ENCODE results near the gene BRINP1.
"Not testable (repeated sequence)": the region's sequence is repeated elsewhere in the genome, so short reads cannot be mapped to it uniquely, and the experiment has no call there.

The BRINP1 gene

DNA sequence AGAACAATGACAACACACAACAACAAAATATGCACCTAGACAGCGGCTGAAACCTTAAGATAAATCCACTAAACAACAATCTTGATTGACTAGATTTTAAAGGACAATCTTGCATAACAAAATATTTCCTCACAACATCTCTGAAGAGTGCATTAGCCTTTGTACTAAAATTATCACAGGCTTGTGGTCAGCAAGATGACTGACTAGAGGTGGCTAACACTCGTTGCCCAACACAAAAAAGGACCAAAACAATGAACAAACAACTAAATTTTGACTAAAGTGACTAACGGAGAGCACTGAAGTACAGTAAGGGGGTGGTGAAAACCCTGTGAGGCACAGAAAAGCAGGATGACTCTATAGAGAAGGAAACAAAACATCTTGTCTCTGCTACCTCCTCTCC lies 183.9 kb downstream of the BRINP1 start:
- DNase-seq, result no peak

DNA sequence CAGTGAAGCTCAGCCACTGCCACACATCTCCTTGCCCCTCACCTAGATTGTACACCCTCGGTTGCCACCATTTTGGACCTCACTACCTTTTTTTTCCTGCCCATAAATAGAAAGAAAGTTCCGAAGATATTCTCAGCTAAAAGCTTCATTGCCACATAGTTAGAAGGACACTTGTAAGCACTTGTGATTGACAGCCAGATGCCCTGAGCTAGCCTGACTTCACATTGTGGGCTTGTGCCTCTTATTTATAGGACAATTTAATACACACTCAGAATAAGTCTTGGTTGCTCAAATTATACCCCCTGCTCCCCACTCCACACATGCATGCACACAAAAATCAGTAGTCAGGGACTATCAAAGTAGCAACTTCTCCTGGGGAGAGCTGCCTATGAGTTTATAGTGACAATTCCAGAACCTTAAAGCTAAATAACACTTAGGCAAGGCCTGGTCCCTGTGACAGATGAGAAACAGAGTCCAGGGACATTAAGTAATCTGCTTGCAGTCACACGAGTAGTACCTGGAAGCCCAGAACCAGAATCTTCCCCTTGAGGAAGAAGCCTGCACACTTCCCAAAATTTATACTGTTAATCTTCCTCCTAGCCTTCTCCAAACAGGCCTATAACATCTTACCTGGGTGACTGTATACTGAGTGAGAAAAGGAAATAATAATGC lies 184.8 kb downstream of the BRINP1 start:
- no peak for DNase-seq

DNA sequence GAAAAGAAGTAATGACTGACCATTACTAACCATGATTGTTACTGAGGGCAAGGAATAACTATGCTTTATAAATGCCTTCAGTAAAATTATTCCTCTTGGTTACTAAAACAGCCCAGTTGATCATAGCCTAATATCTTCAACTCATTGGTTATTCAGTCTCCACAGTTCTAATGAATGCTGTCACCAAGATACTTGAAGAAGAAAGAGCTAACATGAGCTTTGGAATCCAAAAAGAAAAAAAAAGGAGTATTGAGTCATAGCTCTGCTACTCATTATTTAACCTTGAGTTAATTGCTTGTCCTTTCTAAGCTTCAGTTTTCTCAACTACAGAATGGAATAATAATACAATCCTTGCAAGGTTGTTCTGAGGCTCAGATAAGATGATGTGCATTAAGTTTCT lies 187.7 kb downstream of the BRINP1 start:
- no peak for DNase-seq

DNA sequence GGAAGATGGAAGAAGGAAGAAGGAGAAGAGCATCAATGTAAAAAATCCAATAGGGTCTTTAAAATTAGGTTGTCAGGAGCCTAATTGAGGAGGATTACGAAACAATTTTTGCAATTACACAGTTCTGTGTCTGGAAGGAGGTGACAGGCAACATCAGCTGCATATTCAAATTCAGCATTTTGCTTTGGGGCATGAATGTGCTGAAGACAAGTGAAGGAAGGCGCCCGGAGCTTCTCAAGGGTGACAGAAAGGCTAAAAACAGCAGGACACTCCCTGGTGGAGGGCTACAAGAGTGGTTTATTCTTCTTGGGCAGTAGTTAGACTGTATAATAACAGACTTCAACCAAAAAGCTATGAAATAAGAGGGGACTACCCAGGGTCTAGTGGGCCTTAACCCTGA lies 188.3 kb downstream of the BRINP1 start:
- no peak for DNase-seq

DNA sequence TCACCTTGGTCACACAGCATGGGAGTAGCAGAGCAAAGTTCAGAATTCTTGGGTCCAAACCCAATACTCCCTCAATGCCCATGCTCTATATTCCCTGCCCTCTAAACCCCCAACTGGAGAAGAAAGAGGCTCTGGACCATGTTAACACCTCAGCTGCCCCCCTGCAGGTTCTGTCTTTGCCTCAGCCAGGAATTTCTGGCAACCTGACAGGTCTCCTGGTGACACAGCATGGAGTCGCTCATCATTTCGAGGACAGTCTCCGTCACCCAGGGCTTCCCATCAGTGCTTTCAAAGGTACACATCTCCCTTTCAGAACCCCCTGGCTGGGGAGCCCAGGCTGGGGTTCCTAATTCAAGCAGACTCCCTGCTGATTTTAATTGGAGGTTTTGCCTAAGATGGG lies 189.5 kb downstream of the BRINP1 start:
- DNase-seq, result no peak

DNA sequence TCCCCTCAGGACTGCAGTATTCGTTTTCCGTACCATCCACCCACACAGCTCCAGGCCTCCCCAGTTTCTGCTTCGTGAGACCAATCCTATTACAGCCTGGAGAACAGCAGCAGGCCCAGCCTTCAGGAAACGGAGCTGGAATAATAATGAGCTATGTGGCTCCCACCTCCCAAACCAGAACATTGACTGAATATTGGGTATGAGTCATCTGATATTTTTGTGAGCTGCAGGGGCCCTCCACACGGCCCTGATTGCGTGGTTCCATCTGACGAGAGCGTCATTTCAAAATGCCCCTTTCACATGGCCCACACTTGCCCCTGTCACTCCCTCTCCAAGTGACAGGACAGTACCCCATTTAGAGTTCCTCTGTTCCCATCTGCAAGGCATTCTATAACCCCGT lies 192.0 kb downstream of the BRINP1 start:
- no peak for DNase-seq

DNA sequence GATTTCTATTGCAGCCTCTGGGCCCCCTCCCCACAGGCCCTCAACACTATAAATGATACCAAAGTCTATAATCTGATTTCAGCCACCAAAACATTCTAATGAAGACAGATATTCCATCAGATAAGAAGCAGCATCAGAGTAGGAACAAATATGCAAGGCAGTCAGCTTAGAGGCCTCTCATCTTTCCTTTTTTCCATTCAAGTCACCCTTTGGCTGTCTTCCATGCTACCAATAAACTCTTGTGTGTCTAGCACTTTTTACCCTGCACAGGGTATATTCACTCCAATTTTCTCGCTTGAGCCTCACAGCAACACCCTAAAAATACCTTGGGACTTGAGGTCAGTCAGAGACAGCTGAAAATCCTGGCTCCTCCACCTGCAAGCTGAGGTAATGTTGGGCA lies 193.7 kb downstream of the BRINP1 start:
- DNase-seq, result no peak

DNA sequence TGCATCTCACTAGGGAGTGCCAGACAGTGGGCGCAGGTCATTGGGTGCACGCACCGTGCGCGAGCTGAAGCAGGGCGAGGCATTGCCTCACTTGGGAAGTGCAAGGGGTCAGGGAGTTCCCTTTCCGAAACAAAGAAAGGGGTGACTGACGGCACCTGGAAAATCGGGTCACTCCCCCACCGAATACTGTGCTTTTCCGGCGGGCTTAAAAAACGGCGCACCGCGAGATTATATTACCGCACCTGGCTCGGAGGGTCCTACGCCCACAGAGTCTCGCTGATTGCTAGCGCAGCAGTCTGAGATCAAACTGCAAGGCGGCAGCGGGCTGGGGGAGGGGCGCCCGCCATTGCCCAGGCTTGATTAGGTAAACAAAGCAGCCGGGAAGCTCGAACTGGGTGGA lies 200.0 kb downstream of the BRINP1 start:
- not testable (repeated sequence) for DNase-seq

DNA sequence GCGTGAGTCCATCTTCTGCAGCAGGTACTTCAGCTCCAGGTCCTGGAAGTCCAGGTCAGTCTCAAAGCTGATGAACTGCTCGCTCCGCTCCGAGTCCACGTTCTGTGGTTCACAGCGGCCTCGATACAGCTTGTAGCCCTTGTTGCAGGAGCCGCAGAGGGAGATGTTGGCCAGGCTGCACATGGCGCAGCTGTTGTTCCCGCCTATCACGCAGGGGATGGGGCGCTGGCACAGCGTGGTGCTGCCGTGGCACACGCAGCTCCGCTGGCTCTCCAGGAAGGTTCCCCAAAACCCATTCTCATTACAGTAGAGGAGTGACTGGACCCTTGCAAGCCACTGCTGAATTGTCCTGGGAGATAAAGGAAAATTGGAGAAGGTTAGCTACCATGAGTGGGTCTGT lies 201.4 kb downstream of the BRINP1 start:
- no peak for DNase-seq

DNA sequence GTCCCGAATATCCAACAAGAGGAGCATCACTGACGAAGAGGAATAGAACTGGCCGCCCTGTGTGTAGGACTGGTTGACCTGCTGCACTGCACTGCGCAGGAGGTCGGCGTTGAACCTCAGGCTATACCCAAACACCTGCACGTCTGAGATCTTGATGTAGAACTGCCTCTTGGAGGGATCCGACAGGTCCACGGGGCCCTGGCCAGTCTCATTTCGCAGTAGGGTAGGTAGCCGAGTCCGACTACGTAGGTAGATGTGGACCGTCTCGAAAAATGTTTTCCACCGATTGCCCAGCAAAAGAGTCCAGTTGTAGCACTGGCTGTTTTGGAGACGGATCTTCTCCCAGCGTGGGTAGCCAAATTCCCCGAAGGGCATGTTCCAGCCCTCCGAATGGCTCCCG lies 202.0 kb downstream of the BRINP1 start:
- no peak for DNase-seq

DNA sequence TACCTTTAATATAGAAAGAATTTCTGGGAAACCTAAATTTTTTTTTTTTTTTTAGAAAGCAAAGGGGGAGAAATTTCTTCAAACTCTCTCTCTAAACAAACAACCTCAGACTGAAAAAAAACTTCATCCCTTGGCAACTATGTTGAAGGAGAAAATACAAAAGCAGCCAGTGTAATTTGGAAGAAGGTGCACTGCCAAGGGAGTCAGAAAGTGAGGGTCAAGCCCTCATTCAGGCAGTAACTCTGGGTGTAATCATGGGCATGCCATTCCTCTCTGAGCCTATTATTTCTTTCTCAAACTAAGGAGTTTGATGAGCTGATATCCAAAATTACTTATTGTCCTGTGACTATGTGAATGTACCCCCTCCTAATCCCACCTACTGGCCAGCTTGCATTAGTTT lies 203.1 kb downstream of the BRINP1 start:
- DNase-seq, result no peak

DNA sequence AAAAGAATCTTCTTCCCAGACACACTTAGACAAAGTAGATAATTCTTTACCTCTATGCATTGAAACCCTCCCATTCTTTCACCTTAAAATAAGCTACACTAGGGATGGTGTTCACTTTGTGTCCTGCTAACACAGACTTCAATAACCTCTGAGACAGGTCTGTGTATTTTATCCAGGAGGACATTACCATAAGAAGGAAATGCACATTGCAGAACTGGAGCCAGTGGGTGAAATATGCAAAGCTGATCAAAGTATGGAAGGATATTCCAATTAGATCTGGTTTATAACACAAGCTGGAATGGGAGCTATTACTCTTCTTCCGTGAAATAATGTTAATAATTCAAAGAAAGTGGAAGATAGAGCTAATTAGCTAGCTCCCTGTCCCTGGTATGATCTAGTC lies 204.1 kb downstream of the BRINP1 start:
- no peak for DNase-seq

DNA sequence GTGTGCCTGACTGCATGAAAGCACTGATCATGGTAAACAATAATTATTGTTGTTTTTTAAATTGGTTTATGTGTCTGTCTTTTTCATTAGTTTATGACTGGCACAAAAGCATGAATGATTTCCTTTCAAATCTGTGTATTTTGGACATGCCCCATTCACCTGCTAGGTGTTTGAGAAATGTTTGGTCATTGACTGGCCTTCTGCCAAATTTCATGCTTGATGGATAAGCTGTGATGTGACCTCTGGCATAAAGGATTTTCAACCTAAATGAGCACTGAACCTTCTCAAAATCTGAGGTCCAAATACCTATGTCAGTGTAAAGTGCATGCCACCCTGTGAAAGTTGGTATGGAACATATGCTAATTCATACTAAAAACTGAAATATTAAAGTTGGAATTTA lies 204.5 kb downstream of the BRINP1 start:
- DNase-seq, result no peak

DNA sequence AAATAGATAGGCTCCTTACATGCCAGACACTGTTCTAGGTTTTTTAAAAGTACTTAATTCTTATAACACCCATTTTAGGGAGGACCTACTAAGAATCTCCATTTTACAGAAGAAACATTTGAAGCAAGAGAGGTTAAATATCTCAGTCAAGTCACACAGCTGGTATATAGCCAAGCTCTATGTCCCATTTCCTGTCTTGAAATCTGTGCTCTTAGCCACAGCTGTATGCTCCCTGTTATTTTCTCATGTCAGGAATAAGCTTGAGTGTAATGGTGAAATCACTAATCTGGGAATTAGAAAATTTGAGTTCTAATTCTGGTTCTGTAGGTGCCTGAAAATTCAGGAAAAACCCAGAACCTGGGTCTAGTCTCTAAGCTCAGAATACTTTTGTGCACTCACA lies 208.7 kb downstream of the BRINP1 start:
- no peak for DNase-seq

DNA sequence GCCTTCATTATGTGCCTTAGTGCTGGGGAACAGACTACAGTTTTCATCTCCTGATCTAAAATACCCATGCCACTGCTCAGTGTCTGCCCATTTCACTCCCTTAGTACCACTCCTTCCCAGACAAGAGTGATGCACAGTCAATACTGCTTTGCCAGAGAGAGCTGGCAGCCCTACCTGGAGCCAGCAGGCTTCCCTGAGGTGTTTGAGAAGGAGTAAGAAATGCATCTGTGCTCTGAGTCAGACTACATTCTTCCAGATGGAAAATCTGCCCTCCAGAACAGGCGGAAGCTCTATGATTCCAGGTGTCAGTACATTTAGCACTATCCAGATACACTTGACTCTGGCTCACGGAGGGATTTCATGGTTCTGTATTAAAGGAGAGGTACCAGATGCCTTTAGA lies 209.8 kb downstream of the BRINP1 start:
- no peak for DNase-seq

DNA sequence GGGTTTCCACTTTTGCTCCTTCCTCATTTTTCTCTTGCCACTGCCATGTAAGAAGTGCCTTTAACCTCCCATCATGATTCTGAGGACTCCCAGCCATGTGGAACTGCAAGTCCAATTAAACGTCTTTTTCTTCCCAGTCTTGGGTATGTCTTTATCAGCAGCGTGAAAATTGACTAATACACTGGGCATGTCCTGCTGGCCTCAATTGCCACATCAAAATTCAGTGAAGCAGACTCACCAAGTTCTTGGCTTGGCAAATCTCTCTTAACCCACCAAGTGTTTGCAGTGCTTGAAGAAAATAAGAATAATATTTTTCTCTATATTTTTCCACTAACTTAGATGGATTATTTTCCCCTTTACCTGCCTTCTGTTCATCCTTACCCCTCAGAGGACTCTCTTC lies 212.0 kb downstream of the BRINP1 start:
- no peak for DNase-seq

DNA sequence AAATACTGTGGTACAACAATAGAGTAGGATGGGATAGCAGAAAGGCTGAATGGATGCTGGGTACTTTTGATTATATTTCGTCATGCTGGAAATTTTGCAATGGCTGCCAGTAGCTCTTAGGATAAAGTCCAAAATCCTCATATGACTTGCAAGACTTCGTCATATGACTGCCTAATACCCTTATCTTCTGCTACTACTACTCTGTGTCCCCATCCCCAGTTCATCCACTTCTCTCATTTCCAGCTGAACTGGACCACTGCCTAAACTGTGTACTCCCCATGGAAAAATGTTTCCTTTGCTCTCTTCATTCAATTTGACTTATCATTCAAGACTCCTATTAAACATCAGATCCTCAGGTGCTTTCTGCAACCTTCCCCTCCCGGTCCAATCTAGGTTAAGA lies 212.9 kb downstream of the BRINP1 start:
- no peak for DNase-seq

DNA sequence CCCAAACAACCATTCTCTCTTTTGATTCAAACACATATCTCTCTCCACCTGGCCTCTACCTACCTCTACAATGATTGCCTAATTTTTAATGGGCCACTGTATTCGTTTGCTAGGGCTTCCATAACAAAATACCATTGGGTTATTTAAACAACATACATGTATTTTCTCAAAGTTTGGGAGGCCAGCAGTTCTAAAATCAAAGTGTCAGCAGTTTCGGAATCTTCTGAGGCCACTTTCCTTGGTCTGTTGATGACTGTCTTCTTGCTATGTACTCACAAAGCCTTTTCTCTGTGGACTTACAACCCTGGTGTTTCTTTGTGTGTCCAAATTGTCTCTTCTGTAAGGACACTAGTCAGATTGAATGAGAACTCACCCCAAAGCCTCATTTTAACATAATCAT lies 214.7 kb downstream of the BRINP1 start:
- DNase-seq, result no peak

DNA sequence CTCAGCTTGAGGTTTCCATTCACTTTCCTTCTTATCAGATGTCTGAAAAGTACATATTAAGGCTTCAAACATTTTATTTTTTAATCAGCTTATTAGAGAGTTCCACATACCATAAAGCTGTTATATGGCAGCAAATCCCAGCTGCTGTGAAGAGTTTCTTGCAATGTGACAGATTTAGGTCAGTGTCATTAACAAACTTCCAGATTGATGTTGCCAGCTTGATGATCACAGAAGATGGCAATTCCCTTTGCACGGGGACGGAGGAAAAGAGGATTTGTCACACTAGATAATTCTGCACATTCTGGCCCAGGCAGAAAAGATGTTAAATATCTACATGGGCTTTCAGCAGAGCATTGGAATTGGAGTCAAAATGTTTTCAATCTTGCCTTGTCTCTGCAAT lies 215.8 kb downstream of the BRINP1 start:
- no peak for DNase-seq

DNA sequence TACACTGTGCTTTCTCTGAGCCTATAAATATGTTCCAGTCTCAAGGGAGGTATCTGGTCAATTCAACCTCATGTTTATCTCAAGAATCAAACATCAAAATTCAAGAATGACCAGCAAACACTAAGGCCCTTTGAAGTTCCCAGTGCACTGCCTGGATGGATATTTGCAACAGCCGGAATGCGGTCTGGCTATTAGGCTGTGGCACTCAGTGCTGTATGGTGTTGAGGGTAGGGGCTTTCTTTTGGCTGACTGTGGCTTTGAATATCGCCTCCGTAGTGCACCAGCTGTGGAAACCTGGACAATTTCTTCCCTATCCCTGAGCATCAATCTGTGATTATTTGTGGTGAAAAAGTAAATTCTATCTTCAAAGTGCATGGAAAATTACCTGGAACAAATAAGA lies 220.4 kb downstream of the BRINP1 start:
- no peak for DNase-seq

DNA sequence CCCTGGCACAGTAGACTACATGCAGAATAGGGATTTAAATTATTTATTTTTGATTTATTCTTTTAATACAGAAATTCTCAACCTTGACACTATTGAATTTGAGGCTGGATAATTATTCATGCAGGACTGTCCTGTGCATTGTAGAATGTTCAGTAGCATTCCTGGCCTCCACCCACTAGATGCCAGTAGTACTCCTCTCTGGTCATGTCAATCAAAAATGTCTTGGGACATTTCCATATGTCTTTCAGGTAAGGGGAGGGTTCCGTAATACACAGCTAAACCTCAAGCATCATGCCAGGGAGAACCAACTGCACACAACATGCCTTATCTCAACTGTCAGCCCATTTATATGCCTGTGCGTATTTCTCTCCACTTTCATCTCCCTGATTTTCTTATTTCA lies 231.8 kb downstream of the BRINP1 start:
- no peak for DNase-seq

DNA sequence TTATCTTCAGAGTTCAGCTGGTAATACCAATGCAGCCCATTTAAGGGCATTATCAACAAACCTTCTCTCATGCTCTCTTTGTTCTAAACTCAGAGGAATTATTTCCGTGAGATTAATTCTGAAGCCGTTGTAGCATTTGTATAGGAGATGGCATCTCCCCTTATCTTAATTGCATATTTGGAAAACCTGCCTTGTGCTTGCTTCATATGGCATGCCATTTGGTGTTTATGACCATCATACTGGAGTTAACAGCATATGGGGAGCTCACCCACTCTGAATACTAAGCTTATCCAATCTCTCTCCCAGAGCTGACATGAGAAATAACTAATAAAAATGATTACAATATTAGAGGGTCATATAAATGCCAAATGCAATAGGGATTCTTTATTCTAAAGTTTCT lies 243.2 kb downstream of the BRINP1 start:
- DNase-seq, result no peak

DNA sequence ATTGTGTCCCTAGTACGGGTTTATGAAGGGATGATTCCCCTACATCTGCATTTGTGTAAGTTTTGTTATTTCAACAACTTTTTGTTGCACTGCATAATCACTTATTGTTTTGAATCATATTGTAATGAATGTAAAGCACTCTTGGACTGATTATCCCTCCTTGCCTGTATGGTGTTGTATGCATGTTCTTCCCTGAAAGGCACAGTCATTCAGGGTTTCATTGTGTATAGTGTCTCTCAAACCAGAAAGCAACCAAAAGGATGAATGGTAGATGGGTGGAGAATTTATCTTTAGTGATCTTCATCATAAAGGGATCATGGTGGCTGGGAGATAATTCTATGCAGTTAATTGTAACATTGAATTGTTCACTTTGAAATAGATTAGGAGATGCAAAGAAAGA lies 247.3 kb downstream of the BRINP1 start:
- DNase-seq, result no peak

DNA sequence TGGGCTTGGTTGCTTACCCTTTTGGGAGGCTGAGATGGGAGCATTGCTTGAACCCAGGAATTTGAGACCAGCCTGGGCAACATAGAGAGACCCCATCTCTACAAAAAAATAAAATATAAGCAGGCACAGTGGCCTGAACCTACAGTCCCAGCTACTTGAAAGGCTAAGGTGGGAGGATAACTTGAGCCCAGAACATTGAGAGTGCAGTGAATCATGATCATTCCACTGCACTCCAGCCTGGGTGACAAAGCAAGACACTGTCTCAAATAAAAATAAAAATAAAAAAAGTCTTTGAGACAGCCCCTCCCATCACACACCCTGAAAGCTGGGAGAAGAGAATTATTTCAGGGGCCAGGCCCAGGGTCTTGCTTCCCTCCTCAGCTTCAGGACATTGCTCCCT lies 251.8 kb downstream of the BRINP1 start:
- no peak for DNase-seq

All from NCI-H1930 (cell line).